Vagina (tissue), 2 donors: ENCODE measurements around the gene MCAM.

Experiments used
- POLR2AphosphoS5 ChIP-seq, 2 donors: sonication (generic); formaldehyde crosslinking; IDR thresholded peaks; one replicate each; pipeline ENCODE4 v1.9.0; 2017; ENCODE audit warnings: antibody characterized with exemption in 2 of 2, mild to moderate bottlenecking in 2 of 2, low read depth in 1 of 2; ENCODE audit not compliant: insufficient read depth in 1 of 2
- TF ChIP-seq, protein P1 (sequence below), 3 experiments: fragments of 450-650 bp in 2 of 3; fragments of 200-600 bp in 1 of 3; sonication (generic) in 1 of 3; IDR thresholded peaks; one replicate each; pipeline ENCODE4 v1.5.1; 2017 to 2019; ENCODE audit warnings: antibody characterized with exemption in 3 of 3, mild to moderate bottlenecking in 2 of 3, moderate library complexity in 2 of 3

DNA sequence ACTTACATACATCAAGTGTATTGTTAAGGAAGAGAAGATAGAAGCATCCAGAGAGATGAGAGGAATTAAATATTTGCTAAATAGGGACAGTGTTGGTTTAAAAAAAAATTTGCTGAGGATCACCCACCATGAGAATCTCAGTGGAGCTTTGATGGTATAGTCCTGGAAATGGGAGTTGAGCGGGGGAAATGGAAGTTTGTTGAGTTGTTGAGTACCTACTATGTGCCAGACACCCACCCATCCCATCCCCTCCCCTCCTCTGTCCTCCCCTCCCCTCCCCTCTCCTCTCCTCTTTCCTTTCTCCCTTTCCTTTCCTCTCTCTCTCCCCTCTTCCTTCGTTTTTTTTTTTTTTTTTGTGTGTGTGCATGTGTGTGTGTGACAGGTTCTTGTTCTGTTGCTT lies 34.3 kb upstream of the MCAM start:
- TF ChIP-seq, protein P1, sequence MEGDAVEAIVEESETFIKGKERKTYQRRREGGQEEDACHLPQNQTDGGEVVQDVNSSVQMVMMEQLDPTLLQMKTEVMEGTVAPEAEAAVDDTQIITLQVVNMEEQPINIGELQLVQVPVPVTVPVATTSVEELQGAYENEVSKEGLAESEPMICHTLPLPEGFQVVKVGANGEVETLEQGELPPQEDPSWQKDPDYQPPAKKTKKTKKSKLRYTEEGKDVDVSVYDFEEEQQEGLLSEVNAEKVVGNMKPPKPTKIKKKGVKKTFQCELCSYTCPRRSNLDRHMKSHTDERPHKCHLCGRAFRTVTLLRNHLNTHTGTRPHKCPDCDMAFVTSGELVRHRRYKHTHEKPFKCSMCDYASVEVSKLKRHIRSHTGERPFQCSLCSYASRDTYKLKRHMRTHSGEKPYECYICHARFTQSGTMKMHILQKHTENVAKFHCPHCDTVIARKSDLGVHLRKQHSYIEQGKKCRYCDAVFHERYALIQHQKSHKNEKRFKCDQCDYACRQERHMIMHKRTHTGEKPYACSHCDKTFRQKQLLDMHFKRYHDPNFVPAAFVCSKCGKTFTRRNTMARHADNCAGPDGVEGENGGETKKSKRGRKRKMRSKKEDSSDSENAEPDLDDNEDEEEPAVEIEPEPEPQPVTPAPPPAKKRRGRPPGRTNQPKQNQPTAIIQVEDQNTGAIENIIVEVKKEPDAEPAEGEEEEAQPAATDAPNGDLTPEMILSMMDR (IDR thresholded peaks at IDR 0.05) = no peak
- TF ChIP-seq POLR2AphosphoS5 (IDR thresholded peaks at IDR 0.05; ENCODE audit: insufficient read depth in 1 of 2, low read depth in 1 of 2) = no peak
